Measurements from ENCODE around the gene RAB11FIP3.
"Not testable (repeated sequence)": the region's sequence is repeated elsewhere in the genome, so short reads cannot be mapped to it uniquely, and the experiment has no call there.

The RAB11FIP3 gene

DNA sequence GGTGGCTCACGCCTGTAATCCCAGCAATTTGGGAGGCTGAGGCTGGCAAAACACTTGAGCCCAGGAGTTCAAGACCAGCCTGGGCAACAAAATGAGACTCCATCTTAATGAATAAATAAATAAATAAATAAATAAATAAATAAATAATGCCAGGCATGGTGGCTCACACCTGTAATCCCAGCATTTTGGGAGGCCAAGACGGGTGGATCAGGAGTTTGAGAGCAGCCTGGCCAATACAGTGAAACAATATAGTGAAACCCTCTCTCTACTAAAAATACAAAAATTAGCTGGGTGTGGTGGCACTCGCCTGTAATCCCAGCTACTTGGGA, 10.3 kb upstream of the RAB11FIP3 start:
- H3K27me3 ChIP-seq (ENCODE audit: control insufficient read depth, insufficient read depth, low read length); H3K4me3 ChIP-seq (ENCODE audit: low read length); H3K36me3 ChIP-seq (ENCODE audit: control insufficient read depth, insufficient read depth, low read length); H3K27ac ChIP-seq (ENCODE audit: low read depth, low read length); H3K9ac ChIP-seq (ENCODE audit: low read length); H3K4me1 ChIP-seq (ENCODE audit: control insufficient read depth, insufficient read depth, low read length): not testable (repeated sequence)

GRCh38 chr16:422179-422578, 3.3 kb upstream of the RAB11FIP3 start:
- H3K27me3 ChIP-seq (ENCODE audit: control insufficient read depth, insufficient read depth, low read length); H3K9ac ChIP-seq (ENCODE audit: low read length); H3K36me3 ChIP-seq (ENCODE audit: control insufficient read depth, insufficient read depth, low read length); H3K27ac ChIP-seq (ENCODE audit: low read depth, low read length); H3K4me1 ChIP-seq (ENCODE audit: control insufficient read depth, insufficient read depth, low read length); H3K4me3 ChIP-seq (ENCODE audit: low read length): not testable (repeated sequence)

- Histone ChIP-seq H3K27ac (ENCODE audit: low read depth, low read length) (peak overlapping the region; percentile 97), H3K9ac (ENCODE audit: low read length) (peak overlapping the region; percentile 39), H3K27me3 (ENCODE audit: control insufficient read depth, insufficient read depth, low read length) (peaks cover 2% of the 10 kb centered on the region), H3K4me1 (ENCODE audit: control insufficient read depth, insufficient read depth, low read length) (peaks cover 5% of the 10 kb centered on the region), H3K36me3 (ENCODE audit: control insufficient read depth, insufficient read depth, low read length) (no peaks in the 10 kb centered on the region), H3K4me3 (ENCODE audit: low read length) (peak overlapping the region; percentile 77)
Measured at GRCh38 chr16:424033-424622, 1.3 kb upstream of the RAB11FIP3 start.

GRCh38 chr16:424623-425081, 797 bp upstream of the RAB11FIP3 start:
- Histone ChIP-seq H3K36me3 (ENCODE audit: control insufficient read depth, insufficient read depth, low read length) (no peaks in the 10 kb centered on the region), H3K27me3 (ENCODE audit: control insufficient read depth, insufficient read depth, low read length) (peaks cover 2% of the 10 kb centered on the region), H3K4me3 (ENCODE audit: low read length) (peak overlapping the region; percentile 77), H3K27ac (ENCODE audit: low read depth, low read length) (peak overlapping the region; percentile 97), H3K9ac (ENCODE audit: low read length) (peak overlapping the region; percentile 57), H3K4me1 (ENCODE audit: control insufficient read depth, insufficient read depth, low read length) (peaks cover 5% of the 10 kb centered on the region)

DNA sequence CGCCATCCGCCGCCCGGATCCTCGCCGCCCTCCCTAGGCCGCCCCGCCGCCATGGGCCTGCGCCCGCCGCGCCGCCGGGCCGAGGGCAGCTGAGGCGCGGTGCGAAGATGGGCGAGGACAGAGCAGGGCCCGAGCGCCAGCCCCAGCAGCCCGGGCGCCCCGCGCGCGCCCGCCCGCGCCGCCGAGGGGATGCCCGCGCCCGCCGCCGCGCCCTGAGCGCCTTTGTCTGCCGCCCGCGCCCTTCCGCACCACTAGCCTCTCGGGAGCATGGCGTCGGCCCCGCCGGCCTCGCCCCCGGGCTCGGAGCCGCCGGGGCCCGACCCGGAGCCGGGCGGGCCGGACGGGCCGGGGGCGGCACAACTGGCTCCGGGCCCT, 278 bp downstream of the RAB11FIP3 start:
- Histone ChIP-seq H3K4me1 (ENCODE audit: control insufficient read depth, insufficient read depth, low read length) (peaks cover 5% of the 10 kb centered on the region), H3K27ac (ENCODE audit: low read depth, low read length) (peak overlapping the region; percentile 97), H3K27me3 (ENCODE audit: control insufficient read depth, insufficient read depth, low read length) (peaks cover 2% of the 10 kb centered on the region), H3K9ac (ENCODE audit: low read length) (no peak overlapping the region), H3K4me3 (ENCODE audit: low read length) (peak overlapping the region; percentile 77), H3K36me3 (ENCODE audit: control insufficient read depth, insufficient read depth, low read length) (no peaks in the 10 kb centered on the region)

- no peak overlapping the region for H3K27ac ChIP-seq (ENCODE audit: low read depth, low read length)
- peak overlapping the region; percentile 57 for H3K4me3 ChIP-seq (ENCODE audit: low read length)
- H3K9ac ChIP-seq (ENCODE audit: low read length) = no peak overlapping the region
- no peaks in the 10 kb centered on the region for H3K36me3 ChIP-seq (ENCODE audit: control insufficient read depth, insufficient read depth, low read length)
- H3K4me1 ChIP-seq (ENCODE audit: control insufficient read depth, insufficient read depth, low read length) = peaks cover 5% of the 10 kb centered on the region
- H3K27me3 ChIP-seq (ENCODE audit: control insufficient read depth, insufficient read depth, low read length) = peaks cover 2% of the 10 kb centered on the region
Measured at GRCh38 chr16:426115-426905, 861 bp downstream of the RAB11FIP3 start.

DNA sequence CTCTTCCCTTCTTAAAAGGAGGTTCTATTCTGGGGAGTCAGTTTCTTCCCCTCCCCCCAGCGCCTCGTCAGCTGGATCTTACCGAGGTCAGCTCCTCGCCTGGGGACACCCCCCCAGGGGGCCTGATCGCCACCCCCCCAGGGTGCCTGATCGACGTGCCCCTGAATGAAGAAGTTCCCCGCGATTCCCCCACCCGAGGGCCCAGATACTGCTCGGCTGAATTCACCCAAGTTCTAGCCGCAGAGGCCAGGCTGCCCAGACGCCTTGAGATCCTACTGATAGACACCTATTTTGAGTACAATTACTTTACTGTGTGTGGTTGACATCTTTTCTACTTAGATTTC, 1.4 kb downstream of the RAB11FIP3 start:
- Histone ChIP-seq H3K4me3 (ENCODE audit: low read length) (peak overlapping the region; percentile 57), H3K9ac (ENCODE audit: low read length) (no peak overlapping the region), H3K4me1 (ENCODE audit: control insufficient read depth, insufficient read depth, low read length) (peaks cover 5% of the 10 kb centered on the region), H3K27ac (ENCODE audit: low read depth, low read length) (no peak overlapping the region), H3K36me3 (ENCODE audit: control insufficient read depth, insufficient read depth, low read length) (no peaks in the 10 kb centered on the region), H3K27me3 (ENCODE audit: control insufficient read depth, insufficient read depth, low read length) (peaks cover 2% of the 10 kb centered on the region)

DNA sequence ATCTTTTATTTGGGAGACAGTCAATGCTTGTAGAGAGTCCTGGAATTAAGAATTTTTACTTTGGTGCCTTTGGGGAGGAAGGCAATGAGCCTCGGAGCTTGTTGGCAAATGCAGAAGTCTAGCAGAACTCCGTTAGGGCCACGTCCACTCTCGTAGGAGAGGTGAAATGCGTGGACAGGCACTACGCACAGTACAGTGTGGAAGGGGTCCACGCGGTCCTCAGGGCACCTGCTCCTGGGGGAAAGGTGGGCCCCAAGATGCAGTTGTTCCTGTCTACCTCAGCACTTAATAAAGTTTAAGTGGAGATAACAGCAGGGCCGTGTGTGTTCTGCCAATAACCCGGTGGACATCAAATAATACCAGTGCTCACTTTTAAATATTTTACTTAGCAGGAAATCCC, 1.8 kb downstream of the RAB11FIP3 start:
- Histone ChIP-seq H3K4me3 (ENCODE audit: low read length) (peak overlapping the region; percentile 57), H3K4me1 (ENCODE audit: control insufficient read depth, insufficient read depth, low read length) (peaks cover 5% of the 10 kb centered on the region), H3K27me3 (ENCODE audit: control insufficient read depth, insufficient read depth, low read length) (peaks cover 2% of the 10 kb centered on the region), H3K36me3 (ENCODE audit: control insufficient read depth, insufficient read depth, low read length) (no peaks in the 10 kb centered on the region), H3K9ac (ENCODE audit: low read length) (no peak overlapping the region), H3K27ac (ENCODE audit: low read depth, low read length) (no peak overlapping the region)

GRCh38 chr16:430904-431303, 5.5 kb downstream of the RAB11FIP3 start:
- H3K9ac ChIP-seq (ENCODE audit: low read length) = no peak overlapping the region
- H3K27ac ChIP-seq (ENCODE audit: low read depth, low read length) = no peak overlapping the region
- peaks cover 3% of the 10 kb centered on the region for H3K4me1 ChIP-seq (ENCODE audit: control insufficient read depth, insufficient read depth, low read length)
- peaks cover 2% of the 10 kb centered on the region for H3K27me3 ChIP-seq (ENCODE audit: control insufficient read depth, insufficient read depth, low read length)
- no peak overlapping the region for H3K4me3 ChIP-seq (ENCODE audit: low read length)
- H3K36me3 ChIP-seq (ENCODE audit: control insufficient read depth, insufficient read depth, low read length) = no peaks in the 10 kb centered on the region

GRCh38 chr16:440627-441026, 15.2 kb downstream of the RAB11FIP3 start:
- no peak overlapping the region for H3K9ac ChIP-seq (ENCODE audit: low read length)
- no peak overlapping the region for H3K27ac ChIP-seq (ENCODE audit: low read depth, low read length)

DNA sequence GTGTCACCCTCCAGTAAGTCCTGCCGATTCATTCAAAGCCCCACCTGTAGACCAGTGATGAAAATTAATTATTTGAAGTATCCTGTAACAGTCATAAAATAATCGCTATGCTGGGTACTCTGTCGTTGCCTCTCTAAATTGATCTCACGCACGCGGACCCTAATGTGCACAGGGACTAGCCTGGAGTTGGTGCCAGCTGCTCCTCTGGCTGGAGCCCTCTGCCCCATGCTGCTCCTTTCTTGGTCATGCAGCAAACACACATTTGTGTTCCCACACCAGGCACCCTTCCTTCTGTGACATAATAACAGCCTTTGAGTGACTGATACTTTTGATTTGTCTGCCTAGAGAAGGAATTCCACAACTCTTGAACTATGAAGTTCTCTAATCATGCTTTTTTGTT, 16.0 kb downstream of the RAB11FIP3 start:
- Histone ChIP-seq H3K27ac (ENCODE audit: low read depth, low read length) (no peak overlapping the region), H3K27me3 (ENCODE audit: control insufficient read depth, insufficient read depth, low read length) (no peaks in the 10 kb centered on the region), H3K36me3 (ENCODE audit: control insufficient read depth, insufficient read depth, low read length) (peaks cover 3% of the 10 kb centered on the region), H3K9ac (ENCODE audit: low read length) (no peak overlapping the region), H3K4me3 (ENCODE audit: low read length) (no peak overlapping the region), H3K4me1 (ENCODE audit: control insufficient read depth, insufficient read depth, low read length) (no peaks in the 10 kb centered on the region)

More at GRCh38 chr16:440627-441026, 15.2 kb downstream of the RAB11FIP3 start:
- Histone ChIP-seq H3K36me3 (ENCODE audit: control insufficient read depth, insufficient read depth, low read length) (peaks cover 3% of the 10 kb centered on the region), H3K27me3 (ENCODE audit: control insufficient read depth, insufficient read depth, low read length) (no peaks in the 10 kb centered on the region), H3K4me3 (ENCODE audit: low read length) (no peak overlapping the region), H3K4me1 (ENCODE audit: control insufficient read depth, insufficient read depth, low read length) (no peaks in the 10 kb centered on the region)

DNA sequence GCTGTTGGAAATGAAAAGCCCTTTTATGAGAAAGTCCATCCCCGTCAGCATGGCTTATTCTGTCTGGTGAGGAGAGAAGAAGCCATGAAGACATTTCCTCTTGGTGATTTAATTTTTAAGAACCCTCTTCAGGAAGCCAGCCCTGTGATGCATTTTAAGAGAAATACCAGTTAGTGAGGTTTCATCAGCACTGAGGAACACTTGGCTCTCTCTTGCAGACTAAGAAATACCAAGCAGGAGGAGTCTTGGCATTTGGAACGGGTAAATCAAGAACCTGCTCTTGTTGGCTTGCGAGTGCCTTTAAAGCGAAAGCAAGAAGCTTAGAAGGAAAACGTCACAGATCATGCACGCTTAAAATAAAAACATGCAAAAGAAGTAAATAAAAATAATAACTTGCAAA, 17.5 kb downstream of the RAB11FIP3 start:
- Histone ChIP-seq H3K36me3 (ENCODE audit: control insufficient read depth, insufficient read depth, low read length) (peaks cover 3% of the 10 kb centered on the region), H3K4me3 (ENCODE audit: low read length) (no peak overlapping the region), H3K9ac (ENCODE audit: low read length) (no peak overlapping the region), H3K27me3 (ENCODE audit: control insufficient read depth, insufficient read depth, low read length) (no peaks in the 10 kb centered on the region), H3K27ac (ENCODE audit: low read depth, low read length) (no peak overlapping the region), H3K4me1 (ENCODE audit: control insufficient read depth, insufficient read depth, low read length) (no peaks in the 10 kb centered on the region)

- Histone ChIP-seq H3K27ac (ENCODE audit: low read depth, low read length) (no peak overlapping the region), H3K36me3 (ENCODE audit: control insufficient read depth, insufficient read depth, low read length) (peaks cover 3% of the 10 kb centered on the region), H3K4me1 (ENCODE audit: control insufficient read depth, insufficient read depth, low read length) (no peaks in the 10 kb centered on the region), H3K4me3 (ENCODE audit: low read length) (no peak overlapping the region), H3K9ac (ENCODE audit: low read length) (no peak overlapping the region), H3K27me3 (ENCODE audit: control insufficient read depth, insufficient read depth, low read length) (no peaks in the 10 kb centered on the region)
Measured at GRCh38 chr16:444027-444426, 18.6 kb downstream of the RAB11FIP3 start.
